SH-SY5Y (cell line): ENCODE measurements around the gene NET1.

Experiments used
- GATA2 ChIP-seq: IDR thresholded peaks from 2 replicates; pipeline ENCODE4 v1.6.1; 2011; ENCODE audit warnings: mild to moderate bottlenecking, low read depth, low read length
- GATA3 ChIP-seq: IDR thresholded peaks from 2 replicates; pipeline ENCODE4 v1.6.1; 2011; ENCODE audit warnings: low read depth, mild to moderate bottlenecking, low read length, moderate library complexity

DNA sequence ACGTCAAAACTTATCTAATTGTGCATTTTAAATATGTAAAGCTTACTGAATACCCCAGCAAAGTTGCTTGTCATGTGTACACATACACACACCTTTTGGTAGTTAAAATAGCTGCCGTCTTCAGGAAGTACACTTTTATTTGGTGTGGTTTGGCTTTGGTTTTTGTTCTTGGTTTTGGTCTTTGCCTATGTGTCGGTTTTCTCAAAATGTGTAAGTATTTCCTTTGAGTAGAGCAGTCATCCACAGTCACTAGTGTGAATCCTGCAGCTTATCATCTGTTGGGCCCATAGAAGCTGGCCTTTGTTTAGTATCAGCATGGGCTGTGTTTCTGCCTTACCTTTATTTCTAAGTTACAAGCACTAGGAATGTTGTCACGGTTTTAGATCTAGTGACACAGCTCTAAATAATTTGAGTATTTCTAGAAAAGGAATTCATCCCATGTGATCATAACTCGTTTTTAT lies 35.3 kb downstream of the NET1 start:
- no peak for TF ChIP-seq GATA3
- TF ChIP-seq GATA2 = no peak
